ENCODE results near the gene ZNF148. TPM values are rescaled to one million over a fixed set of nuclear protein-coding genes. Genes with fewer than 3 reads are reported as not detected.
A peak's percentile ranks its signal among the peaks of the same experiment; 100 is the strongest.

ZNF148 gene
- total RNA-seq, 1 experiment from 2014 or later = 19.7 TPM

- H3K9me3 Mint-ChIP-seq = no peaks in the 10 kb centered on the region
- H3K4me1 Mint-ChIP-seq = peaks cover 24% of the 10 kb centered on the region
- DNase-seq (ENCODE audit: low spot score) (no peak), ATAC-seq (no peak)
- H3K4me3 Mint-ChIP-seq = no peak overlapping the region
- peaks cover 6% of the 10 kb centered on the region; the same call in 1 of the 2 replicates for H3K36me3 Mint-ChIP-seq
- H3K27me3 Mint-ChIP-seq (ENCODE audit: low read depth) = no peaks in the 10 kb centered on the region
- no peak overlapping the region for H3K27ac Mint-ChIP-seq
- 0 out of 2 replicates have a peak, but pooled peaks have one; percentile 25 for TF ChIP-seq GTF2I (CRISPR knock-in tag; conservative IDR thresholded peaks at IDR 0.05)
- no peak for TF ChIP-seq OVOL2 (CRISPR knock-in tag; IDR thresholded peaks at IDR 0.05; ENCODE audit: borderline replicate concordance)
- TF ChIP-seq ZNF121 (CRISPR knock-in tag; IDR thresholded peaks at IDR 0.05) = peak; percentile 82
- ChIA-PET POLR2A (no interaction called here), CTCF (no interaction called here)
These were observed 87.9 kb downstream of the ZNF148 start for GRCh38 chr3:125287248-125287647.

DNA sequence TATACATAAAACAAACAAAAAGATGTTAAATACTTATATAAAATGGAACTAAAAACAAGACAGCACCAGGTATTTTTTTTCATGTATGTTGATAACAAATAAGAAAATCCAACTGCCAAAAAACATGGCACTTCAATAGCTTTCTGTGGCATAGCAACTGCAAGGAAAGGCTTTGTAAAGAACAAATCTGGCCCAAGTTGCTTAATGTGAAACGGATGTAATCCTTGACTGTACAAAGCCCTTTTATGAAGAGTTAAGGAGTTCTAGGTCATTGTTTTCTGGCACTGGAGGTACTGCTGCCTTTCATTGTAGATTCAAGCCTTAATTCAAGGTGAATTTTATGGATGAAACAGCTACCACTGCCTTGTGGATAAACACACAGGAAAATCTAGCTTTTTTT lies 93.7 kb downstream of the ZNF148 start:
- Mint-ChIP-seq H3K4me1 (peaks cover 45% of the 10 kb centered on the region), H3K27me3 (ENCODE audit: low read depth) (no peaks in the 10 kb centered on the region), H3K4me3 (no peak overlapping the region), H3K36me3 (no peaks in the 10 kb centered on the region), H3K9me3 (peaks cover 5% of the 10 kb centered on the region; the same call in 1 of the 2 replicates), H3K27ac (peak overlapping the region; percentile 28; the same call in 1 of the 2 replicates)
- DNase-seq (ENCODE audit: low spot score) = no peak
- no peak for ATAC-seq
- CTCF ChIA-PET = no interaction called here
- TF ChIP-seq ZSCAN18 (CRISPR knock-in tag; IDR thresholded peaks at IDR 0.05) (no peak), ZNF121 (CRISPR knock-in tag; IDR thresholded peaks at IDR 0.05) (no peak), ATF2 (CRISPR knock-in tag; IDR thresholded peaks at IDR 0.05; ENCODE audit: borderline replicate concordance, low read depth) (no peak), ZNF416 (CRISPR knock-in tag; IDR thresholded peaks at IDR 0.05) (no peak), NFATC4 (CRISPR knock-in tag; IDR thresholded peaks at IDR 0.05) (no peak), ZNF532 (CRISPR knock-in tag; IDR thresholded peaks at IDR 0.05; ENCODE audit: borderline replicate concordance) (no peak), IRF2 (CRISPR knock-in tag; IDR thresholded peaks at IDR 0.05; ENCODE audit: borderline replicate concordance, low read depth) (no peak), JUN (CRISPR knock-in tag; IDR thresholded peaks at IDR 0.05) (no peak), ESRRA (CRISPR knock-in tag; IDR thresholded peaks at IDR 0.05; ENCODE audit: borderline replicate concordance) (no peak), SMAD3 (CRISPR knock-in tag; IDR thresholded peaks at IDR 0.05; ENCODE audit: borderline replicate concordance) (no peak)
- TF ChIP-seq, protein P1, sequence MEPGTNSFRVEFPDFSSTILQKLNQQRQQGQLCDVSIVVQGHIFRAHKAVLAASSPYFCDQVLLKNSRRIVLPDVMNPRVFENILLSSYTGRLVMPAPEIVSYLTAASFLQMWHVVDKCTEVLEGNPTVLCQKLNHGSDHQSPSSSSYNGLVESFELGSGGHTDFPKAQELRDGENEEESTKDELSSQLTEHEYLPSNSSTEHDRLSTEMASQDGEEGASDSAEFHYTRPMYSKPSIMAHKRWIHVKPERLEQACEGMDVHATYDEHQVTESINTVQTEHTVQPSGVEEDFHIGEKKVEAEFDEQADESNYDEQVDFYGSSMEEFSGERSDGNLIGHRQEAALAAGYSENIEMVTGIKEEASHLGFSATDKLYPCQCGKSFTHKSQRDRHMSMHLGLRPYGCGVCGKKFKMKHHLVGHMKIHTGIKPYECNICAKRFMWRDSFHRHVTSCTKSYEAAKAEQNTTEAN (CRISPR knock-in tag; IDR thresholded peaks at IDR 0.05) = no peak
- TF ChIP-seq, protein P2, sequence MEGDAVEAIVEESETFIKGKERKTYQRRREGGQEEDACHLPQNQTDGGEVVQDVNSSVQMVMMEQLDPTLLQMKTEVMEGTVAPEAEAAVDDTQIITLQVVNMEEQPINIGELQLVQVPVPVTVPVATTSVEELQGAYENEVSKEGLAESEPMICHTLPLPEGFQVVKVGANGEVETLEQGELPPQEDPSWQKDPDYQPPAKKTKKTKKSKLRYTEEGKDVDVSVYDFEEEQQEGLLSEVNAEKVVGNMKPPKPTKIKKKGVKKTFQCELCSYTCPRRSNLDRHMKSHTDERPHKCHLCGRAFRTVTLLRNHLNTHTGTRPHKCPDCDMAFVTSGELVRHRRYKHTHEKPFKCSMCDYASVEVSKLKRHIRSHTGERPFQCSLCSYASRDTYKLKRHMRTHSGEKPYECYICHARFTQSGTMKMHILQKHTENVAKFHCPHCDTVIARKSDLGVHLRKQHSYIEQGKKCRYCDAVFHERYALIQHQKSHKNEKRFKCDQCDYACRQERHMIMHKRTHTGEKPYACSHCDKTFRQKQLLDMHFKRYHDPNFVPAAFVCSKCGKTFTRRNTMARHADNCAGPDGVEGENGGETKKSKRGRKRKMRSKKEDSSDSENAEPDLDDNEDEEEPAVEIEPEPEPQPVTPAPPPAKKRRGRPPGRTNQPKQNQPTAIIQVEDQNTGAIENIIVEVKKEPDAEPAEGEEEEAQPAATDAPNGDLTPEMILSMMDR (IDR thresholded peaks at IDR 0.05) = no peak
- TF ChIP-seq, protein P3, sequence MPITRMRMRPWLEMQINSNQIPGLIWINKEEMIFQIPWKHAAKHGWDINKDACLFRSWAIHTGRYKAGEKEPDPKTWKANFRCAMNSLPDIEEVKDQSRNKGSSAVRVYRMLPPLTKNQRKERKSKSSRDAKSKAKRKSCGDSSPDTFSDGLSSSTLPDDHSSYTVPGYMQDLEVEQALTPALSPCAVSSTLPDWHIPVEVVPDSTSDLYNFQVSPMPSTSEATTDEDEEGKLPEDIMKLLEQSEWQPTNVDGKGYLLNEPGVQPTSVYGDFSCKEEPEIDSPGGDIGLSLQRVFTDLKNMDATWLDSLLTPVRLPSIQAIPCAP (CRISPR knock-in tag; IDR thresholded peaks at IDR 0.05) = no peak
- POLR2A ChIA-PET = no interaction called here
